Measurements from ENCODE around the gene SCGB1D1. TPM values are rescaled to one million over a fixed set of nuclear protein-coding genes. Genes with fewer than 3 reads are reported as not detected.

The SCGB1D1 gene
- total RNA-seq, 5 donors from 2014 or later (not counting 1 experiment from before 2014, with no cell fraction given): not detected

- ATAC-seq (replicated peaks in 1 of 4): no peak
- WGBS (ENCODE audit: insufficient coverage): 84% methylated on average over 5 of the region's 7 CpGs
Observed at GRCh38 chr11:62172294-62172693, 17.7 kb upstream of the SCGB1D1 start.

GRCh38 chr11:62176766-62177165 lies 13.2 kb upstream of the SCGB1D1 start:
- Mint-ChIP-seq H3K9me3 (no peaks in the 10 kb centered on the region), H3K36me3 (no peaks in the 10 kb centered on the region), H3K27me3 (peaks cover 22 to 40% of the 10 kb centered on the region in 2 donors), H3K27ac (no peak overlapping the region), H3K4me3 (no peak overlapping the region), H3K4me1 (no peaks in the 10 kb centered on the region)
- Histone ChIP-seq H3K27ac (ENCODE audit: low read length) (no peak overlapping the region), H3K4me1 (ENCODE audit: control insufficient read depth in 1 of 2, extremely low read depth in 1 of 2, insufficient read depth in 2 of 2, low read length in 2 of 2) (no peaks in the 10 kb centered on the region), H3K36me3 (ENCODE audit: control insufficient read depth in 2 of 2, extremely low read depth in 1 of 2, insufficient read depth in 1 of 2, low read length in 1 of 2) (no peaks in the 10 kb centered on the region), H3K27me3 (replicated peaks in 1 of 2; ENCODE audit: control insufficient read depth in 2 of 2, extremely low read depth in 1 of 2, insufficient read depth in 2 of 2, low read length in 1 of 2) (peaks cover 2 to 18% of the 10 kb centered on the region in 2 experiments), H3K4me3 (ENCODE audit: control insufficient read depth in 1 of 2, extremely low read depth in 1 of 2, low read length in 1 of 2) (no peak overlapping the region), H3K9me3 (no peaks in the 10 kb centered on the region)
- ChIA-PET POLR2A (no interaction called here), CTCF (no interaction called here)
- ATAC-seq (replicated peaks in 1 of 4) (no peak), DNase-seq (no peak)
- no CpG with 5 or more reads among the region's 3 CpGs for WGBS (ENCODE audit: insufficient coverage)

More at GRCh38 chr11:62172294-62172693, 17.7 kb upstream of the SCGB1D1 start:
- Mint-ChIP-seq H3K9me3 (no peaks in the 10 kb centered on the region), H3K27me3 (peaks cover 46 to 53% of the 10 kb centered on the region in 2 donors), H3K36me3 (no peaks in the 10 kb centered on the region), H3K27ac (no peak overlapping the region), H3K4me3 (no peak overlapping the region), H3K4me1 (peaks cover 4 to 5% (median 5%) of the 10 kb centered on the region in 3 donors)
- DNase-seq: no peak
- no peaks in the 10 kb centered on the region for H3K4me1 ChIP-seq (ENCODE audit: control insufficient read depth in 1 of 2, extremely low read depth in 1 of 2, insufficient read depth in 2 of 2, low read length in 2 of 2)
- peaks cover 2 to 28% of the 10 kb centered on the region in 2 experiments for H3K27me3 ChIP-seq (replicated peaks in 1 of 2; ENCODE audit: control insufficient read depth in 2 of 2, extremely low read depth in 1 of 2, insufficient read depth in 2 of 2, low read length in 1 of 2)
- no peak overlapping the region for H3K27ac ChIP-seq (ENCODE audit: low read length)
- ChIA-PET POLR2A (no interaction called here), CTCF (interaction anchor here in 1 of 2 donors (1.0 kb wide), 2 partner anchors 20 to 139 kb away, joined by 4 to 5 read pairs; no protein-coding TSS in a partner anchor)
- no peaks in the 10 kb centered on the region for H3K36me3 ChIP-seq (ENCODE audit: control insufficient read depth in 2 of 2, extremely low read depth in 1 of 2, insufficient read depth in 1 of 2, low read length in 1 of 2)
- H3K4me3 ChIP-seq (ENCODE audit: control insufficient read depth in 1 of 2, extremely low read depth in 1 of 2, low read length in 1 of 2): no peak overlapping the region
- H3K9me3 ChIP-seq: no peaks in the 10 kb centered on the region

- Mint-ChIP-seq H3K36me3 (peaks cover 6% of the 10 kb centered on the region), H3K4me1 (no peaks in the 10 kb centered on the region), H3K9me3 (peaks cover 0 to 6% (median 3%) of the 10 kb centered on the region in 3 donors), H3K4me3 (no peak overlapping the region), H3K27me3 (peaks cover 18 to 25% of the 10 kb centered on the region in 2 donors), H3K27ac (no peak overlapping the region)
- POLR2A ChIA-PET: no interaction called here
- no peaks in the 10 kb centered on the region for H3K36me3 ChIP-seq (ENCODE audit: control insufficient read depth in 2 of 2, extremely low read depth in 1 of 2, insufficient read depth in 1 of 2, low read length in 1 of 2)
- CTCF ChIA-PET: interaction anchor here in 1 of 2 donors (0.7 kb wide), 1 partner anchor 45 kb away, joined by 3 read pairs; no protein-coding TSS in a partner anchor
- H3K4me1 ChIP-seq (ENCODE audit: control insufficient read depth in 1 of 2, extremely low read depth in 1 of 2, insufficient read depth in 2 of 2, low read length in 2 of 2): no peaks in the 10 kb centered on the region
- WGBS (ENCODE audit: insufficient coverage): 100% methylated on average over 1 of the region's 5 CpGs
- no peaks in the 10 kb centered on the region for H3K9me3 ChIP-seq
- ATAC-seq (replicated peaks in 1 of 4): no peak
- no peak overlapping the region for H3K4me3 ChIP-seq (ENCODE audit: control insufficient read depth in 1 of 2, extremely low read depth in 1 of 2, low read length in 1 of 2)
- H3K27ac ChIP-seq (ENCODE audit: low read length): no peak overlapping the region
- no peak for DNase-seq
- peaks cover 2 to 17% of the 10 kb centered on the region in 2 experiments for H3K27me3 ChIP-seq (replicated peaks in 1 of 2; ENCODE audit: control insufficient read depth in 2 of 2, extremely low read depth in 1 of 2, insufficient read depth in 2 of 2, low read length in 1 of 2)
Observed at GRCh38 chr11:62179995-62180394, 10.0 kb upstream of the SCGB1D1 start.

- WGBS (ENCODE audit: insufficient coverage): 80% methylated on average over 1 of the region's 2 CpGs
Observed at GRCh38 chr11:62181097-62181496, 8.9 kb upstream of the SCGB1D1 start.

DNA sequence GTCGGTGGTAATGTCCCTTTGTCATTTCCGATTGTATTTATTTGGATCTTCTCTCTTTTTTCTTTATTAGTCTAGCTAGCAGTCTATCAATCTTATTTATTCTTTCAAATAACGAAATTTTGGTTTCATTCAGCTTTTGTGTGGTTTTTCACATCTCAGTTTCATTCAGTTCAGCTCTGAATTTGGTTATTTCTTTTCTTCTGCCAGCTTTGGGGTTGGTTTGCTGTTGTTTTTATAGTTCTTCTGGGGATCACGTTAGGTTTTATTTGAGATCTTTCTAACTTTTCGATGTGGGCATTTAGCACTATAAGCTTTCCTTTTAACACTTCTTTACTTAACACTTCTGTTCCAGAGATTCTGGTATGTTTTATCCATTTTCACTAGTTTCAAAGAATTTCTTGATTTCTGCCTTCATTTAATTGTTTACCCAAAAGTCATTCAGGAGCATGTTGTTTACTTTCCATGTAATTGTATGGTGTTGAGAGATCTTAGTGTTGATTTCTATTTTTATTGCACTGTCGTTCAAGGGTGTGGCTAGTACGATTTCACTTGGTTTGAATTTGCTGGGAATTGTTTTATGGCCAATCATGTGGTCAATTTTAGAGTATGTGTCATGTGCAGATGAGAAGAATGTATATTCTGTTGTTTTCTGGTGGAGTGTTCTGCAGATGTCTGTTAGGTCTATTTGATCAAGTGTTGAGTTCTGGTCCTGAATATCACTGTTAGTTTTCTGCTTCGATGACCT lies 7.7 kb upstream of the SCGB1D1 start:
- no peak for DNase-seq
- H3K9me3 Mint-ChIP-seq: peaks cover 0 to 6% (median 5%) of the 10 kb centered on the region in 3 donors
- Histone ChIP-seq H3K36me3 (ENCODE audit: control insufficient read depth in 2 of 2, extremely low read depth in 1 of 2, insufficient read depth in 1 of 2, low read length in 1 of 2) (no peaks in the 10 kb centered on the region), H3K27ac (ENCODE audit: low read length) (no peak overlapping the region), H3K4me1 (ENCODE audit: control insufficient read depth in 1 of 2, extremely low read depth in 1 of 2, insufficient read depth in 2 of 2, low read length in 2 of 2) (no peaks in the 10 kb centered on the region), H3K9me3 (no peaks in the 10 kb centered on the region), H3K27me3 (replicated peaks in 1 of 2; ENCODE audit: control insufficient read depth in 2 of 2, extremely low read depth in 1 of 2, insufficient read depth in 2 of 2, low read length in 1 of 2) (peaks cover 0 to 25% of the 10 kb centered on the region in 2 experiments), H3K4me3 (ENCODE audit: control insufficient read depth in 1 of 2, extremely low read depth in 1 of 2, low read length in 1 of 2) (no peak overlapping the region)
- no peak for ATAC-seq (replicated peaks in 1 of 4)
- POLR2A ChIA-PET: no interaction called here
- no peak overlapping the region for H3K27ac Mint-ChIP-seq
- H3K4me3 Mint-ChIP-seq: no peak overlapping the region
- no peaks in the 10 kb centered on the region for H3K4me1 Mint-ChIP-seq
- peaks cover 8% of the 10 kb centered on the region for H3K36me3 Mint-ChIP-seq
- CTCF ChIA-PET: no interaction called here
- 75% methylated on average over 2 of the region's 8 CpGs for WGBS (ENCODE audit: insufficient coverage)
- H3K27me3 Mint-ChIP-seq: peaks cover 15 to 29% of the 10 kb centered on the region in 2 donors

More at GRCh38 chr11:62181097-62181496, 8.9 kb upstream of the SCGB1D1 start:
- H3K27me3 Mint-ChIP-seq: peaks cover 19 to 27% of the 10 kb centered on the region in 2 donors
- no peak overlapping the region for H3K27ac Mint-ChIP-seq
- no peaks in the 10 kb centered on the region for H3K36me3 ChIP-seq (ENCODE audit: control insufficient read depth in 2 of 2, extremely low read depth in 1 of 2, insufficient read depth in 1 of 2, low read length in 1 of 2)
- no peaks in the 10 kb centered on the region for H3K4me1 Mint-ChIP-seq
- peaks cover 8% of the 10 kb centered on the region for H3K36me3 Mint-ChIP-seq
- no peak overlapping the region for H3K4me3 ChIP-seq (ENCODE audit: control insufficient read depth in 1 of 2, extremely low read depth in 1 of 2, low read length in 1 of 2)
- H3K4me3 Mint-ChIP-seq: no peak overlapping the region
- ChIA-PET CTCF (no interaction called here), POLR2A (interaction anchor here in 1 of 2 donors (0.6 kb wide), 1 partner anchor 689 kb away, joined by 11 read pairs; no protein-coding TSS in a partner anchor)
- H3K27ac ChIP-seq (ENCODE audit: low read length): no peak overlapping the region
- peaks cover 2 to 16% of the 10 kb centered on the region in 2 experiments for H3K27me3 ChIP-seq (replicated peaks in 1 of 2; ENCODE audit: control insufficient read depth in 2 of 2, extremely low read depth in 1 of 2, insufficient read depth in 2 of 2, low read length in 1 of 2)
- DNase-seq (no peak), ATAC-seq (replicated peaks in 1 of 4) (no peak)
- H3K9me3 ChIP-seq: no peaks in the 10 kb centered on the region
- H3K4me1 ChIP-seq (ENCODE audit: control insufficient read depth in 1 of 2, extremely low read depth in 1 of 2, insufficient read depth in 2 of 2, low read length in 2 of 2): no peaks in the 10 kb centered on the region
- H3K9me3 Mint-ChIP-seq: peaks cover 0 to 6% (median 5%) of the 10 kb centered on the region in 3 donors

DNA sequence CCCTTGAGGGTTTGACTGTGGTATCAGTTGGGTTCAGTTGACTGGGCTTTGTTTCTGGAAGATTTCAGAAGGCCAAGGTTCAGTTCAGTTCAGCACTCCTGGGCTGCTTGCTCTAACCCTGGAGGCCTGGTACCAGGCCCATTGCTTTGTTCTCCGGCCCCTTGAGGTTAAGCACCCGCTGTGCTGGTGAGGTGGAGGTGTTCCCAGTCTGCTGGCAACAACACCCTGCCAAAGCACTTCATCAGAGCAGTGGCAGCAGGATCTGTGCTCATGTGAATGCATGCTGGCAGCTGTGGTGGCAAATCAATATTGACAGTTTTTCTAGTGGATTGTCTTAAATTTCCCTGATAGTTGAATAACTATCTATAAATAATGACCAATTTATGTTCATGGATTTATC lies 3.8 kb upstream of the SCGB1D1 start:
- Histone ChIP-seq H3K4me1 (ENCODE audit: control insufficient read depth in 1 of 2, extremely low read depth in 1 of 2, insufficient read depth in 2 of 2, low read length in 2 of 2) (no peaks in the 10 kb centered on the region), H3K9me3 (no peaks in the 10 kb centered on the region), H3K4me3 (ENCODE audit: control insufficient read depth in 1 of 2, extremely low read depth in 1 of 2, low read length in 1 of 2) (no peak overlapping the region), H3K36me3 (ENCODE audit: control insufficient read depth in 2 of 2, extremely low read depth in 1 of 2, insufficient read depth in 1 of 2, low read length in 1 of 2) (no peaks in the 10 kb centered on the region), H3K27me3 (replicated peaks in 1 of 2; ENCODE audit: control insufficient read depth in 2 of 2, extremely low read depth in 1 of 2, insufficient read depth in 2 of 2, low read length in 1 of 2) (peaks cover 0 to 43% of the 10 kb centered on the region in 2 experiments), H3K27ac (ENCODE audit: low read length) (no peak overlapping the region)
- Mint-ChIP-seq H3K27ac (no peak overlapping the region), H3K36me3 (peaks cover 8% of the 10 kb centered on the region), H3K27me3 (peaks cover 17 to 59% of the 10 kb centered on the region in 2 donors), H3K4me3 (no peak overlapping the region), H3K9me3 (peaks cover 0 to 6% (median 5%) of the 10 kb centered on the region in 3 donors), H3K4me1 (no peaks in the 10 kb centered on the region)
- ATAC-seq (replicated peaks in 1 of 4) (no peak), DNase-seq (no peak)
- ChIA-PET CTCF (no interaction called here), POLR2A (no interaction called here)
- no CpG with 5 or more reads among the region's 2 CpGs for WGBS (ENCODE audit: insufficient coverage)

Measured in T-cell (primary cell).